Glomerular visceral epithelial cell (primary cell): ENCODE results near the gene CYTH2.

Source experiments
- DNase-seq: peaks from one replicate; pipeline ENCODE4 v3.0.0-alpha.2; 2016; ENCODE audit errors: extremely low spot score

The CYTH2 gene

GRCh38 chr19:48452289-48453190 is 16.6 kb upstream of the CYTH2 start:
- no peak for DNase-seq

GRCh38 chr19:48454150-48454730 is 14.9 kb upstream of the CYTH2 start:
- no peak for DNase-seq

GRCh38 chr19:48455171-48455907 is 13.8 kb upstream of the CYTH2 start, which contains the start of gene KCNJ14:
TSS of gene KCNJ14 (plus strand) at chr19:48455574. CDS start at chr19:48461725, 6,151 bp downstream.
- DNase-seq, result no peak

- no peak for DNase-seq
Measured at GRCh38 chr19:48455908-48456562, 13.1 kb upstream of the CYTH2 start.

- DNase-seq, result no peak
Measured at GRCh38 chr19:48456864-48457263, 12.3 kb upstream of the CYTH2 start.

- no peak for DNase-seq
Measured at GRCh38 chr19:48458016-48458415, 11.2 kb upstream of the CYTH2 start.

GRCh38 chr19:48461651-48461981 is 7.6 kb upstream of the CYTH2 start:
- no peak for DNase-seq

- DNase-seq, result no peak
Measured at GRCh38 chr19:48461982-48462655, 7.0 kb upstream of the CYTH2 start.

GRCh38 chr19:48465215-48465614 is 4.0 kb upstream of the CYTH2 start:
- no peak for DNase-seq

- DNase-seq, result peak; percentile 62
Measured at GRCh38 chr19:48466561-48467325, 2.4 kb upstream of the CYTH2 start.

- DNase-seq, result peak; percentile 100
Measured at GRCh38 chr19:48468772-48469288, 339 bp upstream of the CYTH2 start.

GRCh38 chr19:48469934-48470680 is 938 bp downstream of the CYTH2 start:
- no peak for DNase-seq

GRCh38 chr19:48470856-48471255 is 1.7 kb downstream of the CYTH2 start:
- no peak for DNase-seq

- no peak for DNase-seq
Measured at GRCh38 chr19:48471836-48472235, 2.7 kb downstream of the CYTH2 start.

- no peak for DNase-seq
Measured at GRCh38 chr19:48473161-48473966, 4.2 kb downstream of the CYTH2 start.

- no peak for DNase-seq
Measured at GRCh38 chr19:48474084-48474592, 5.0 kb downstream of the CYTH2 start.

GRCh38 chr19:48475369-48476068 is 6.3 kb downstream of the CYTH2 start:
- DNase-seq, result no peak

GRCh38 chr19:48476176-48476575 is 7.0 kb downstream of the CYTH2 start:
- DNase-seq, result no peak
